K562 (cell line): ENCODE measurements around the gene ZNF557. TPM values are rescaled to one million over a fixed set of nuclear protein-coding genes. Genes with fewer than 3 reads are reported as not detected.

Source experiments
- ATAC-seq: fragments of 200-7000 bp; cut with Tn5 transposase; 3 replicates; pipeline ENCODE4 v1.9.1; 2020; ENCODE audit warnings: moderate library complexity
- BruUV-seq: library from RNA; stranded (reverse); fragments of 400-500 nt; replicated peaks from 2 replicates; lab custom pipeline; 2021; lab: Mats Ljungman, UMichigan
- CTCF ChIA-PET: fragments of 300-600 bp; formaldehyde crosslinking; extraction: SDS; loops from one replicate; lab custom pipeline; 2021; ENCODE audit warnings: low intra/inter-chr PET ratio; lab: Yijun Ruan, JAX
- POLR2A ChIA-PET: fragments of 300-600, 350-650 bp; sonication (Branson Sonifier 250); formaldehyde crosslinking; extraction: SDS; loops from one replicate; lab custom pipeline; 2021; ENCODE audit warnings: antibody characterized with exemption, inconsistent platforms; lab: Yijun Ruan, JAX
- DNase-seq, 4 experiments: peaks; one replicate each; pipeline versions ENCODE4 v3.0.0 to v3.0.0-alpha.2; 2011 to 2018; ENCODE audit warnings: low spot score in 3 of 4, mixed read lengths in 3 of 4; ENCODE audit errors: extremely low read depth in 1 of 4
- FAIRE-seq: peaks from 2 replicates; lab custom pipeline; 2011; peaks lifted over from hg19 to GRCh38; lab: Jason Lieb, UNC
- H2AFZ ChIP-seq: 2 replicates; pipeline ENCODE4 v1.6.0; 2011; ENCODE audit warnings: low read depth, low read length, control low read depth, inconsistent platforms
- H3K27ac ChIP-seq: fragments of 200-600 bp; 3 replicates; pipeline ENCODE4 v1.8.0; 2011; ENCODE audit warnings: low read depth, mild to moderate bottlenecking, control low read depth, inconsistent platforms, low read length, moderate library complexity, mixed read lengths; ENCODE audit errors: extremely low read depth
- H3K27me3 ChIP-seq, 2 experiments: fragments of 300-600 bp in 1 of 2; 2 replicates in 1 of 2; 3 replicates in 1 of 2; pipeline versions ENCODE4 v1.6.0 to v1.8.0; 2011; ENCODE audit warnings: inconsistent platforms in 2 of 2, low read length in 2 of 2, mild to moderate bottlenecking in 1 of 2, mixed read lengths in 1 of 2, moderate library complexity in 1 of 2; ENCODE audit not compliant: control insufficient read depth in 2 of 2, insufficient read depth in 2 of 2
- H3K36me3 ChIP-seq: fragments of 300-600 bp; 3 replicates; pipeline ENCODE4 v1.8.0; 2011; ENCODE audit warnings: mild to moderate bottlenecking, low read length, inconsistent platforms; ENCODE audit not compliant: control insufficient read depth, insufficient read depth
- H3K4me1 ChIP-seq, 2 experiments: fragments of 200-600 bp in 1 of 2; replicated peaks in 1 of 2; 2 replicates in 1 of 2; 3 replicates in 1 of 2; pipeline versions ENCODE4 v1.5.1 to v1.8.0; 2011; ENCODE audit warnings: inconsistent platforms in 2 of 2, low read length in 2 of 2, mild to moderate bottlenecking in 1 of 2, mixed read lengths in 1 of 2, moderate library complexity in 1 of 2; ENCODE audit not compliant: control insufficient read depth in 2 of 2, insufficient read depth in 2 of 2
- H3K4me2 ChIP-seq: 2 replicates; pipeline ENCODE4 v1.6.1; 2011; ENCODE audit warnings: low read length, control low read depth, inconsistent platforms, mixed read lengths; ENCODE audit not compliant: insufficient read depth
- H3K4me3 ChIP-seq: fragments of 200-600 bp; sonication (generic), shearing (Covaris generic); 2 replicates; pipeline ENCODE4 v1.5.1; 2016; ENCODE audit warnings: control low read depth, inconsistent platforms
- H3K79me2 ChIP-seq: fragments of 200-600 bp; 3 replicates; pipeline ENCODE4 v1.8.0; 2011; ENCODE audit warnings: low read length, inconsistent platforms; ENCODE audit not compliant: control insufficient read depth, insufficient read depth
- H3K9ac ChIP-seq, 2 experiments: 2 replicates each; pipeline versions ENCODE4 v1.6.0 to v1.6.1; 2011; ENCODE audit warnings: low read depth in 2 of 2, low read length in 2 of 2, control low read depth in 1 of 2, inconsistent platforms in 1 of 2, mild to moderate bottlenecking in 1 of 2, mixed read lengths in 1 of 2; ENCODE audit not compliant: insufficient read depth in 1 of 2
- H3K9me1 ChIP-seq: one replicate; pipeline ENCODE4 v1.6.0; 2011; ENCODE audit warnings: inconsistent platforms, mild to moderate bottlenecking, low read length, moderate library complexity; ENCODE audit not compliant: control insufficient read depth, insufficient read depth
- H3K9me3 ChIP-seq: replicated peaks from 2 replicates; pipeline ENCODE4 v1.5.1; 2011; ENCODE audit warnings: low read depth, low read length, inconsistent platforms; ENCODE audit not compliant: control insufficient read depth, insufficient read depth
- H4K20me1 ChIP-seq: replicated peaks from 2 replicates; pipeline ENCODE4 v1.6.1; 2011; ENCODE audit warnings: low read length, inconsistent platforms, mixed read lengths; ENCODE audit not compliant: control insufficient read depth, insufficient read depth
- EP300 ChIP-seq: IDR thresholded peaks from 2 replicates; pipeline ENCODE4 v1.6.1; 2012; ENCODE audit warnings: low read length, improper control_type of control experiment
- ILK ChIP-seq: fragments of 450-650 bp; IDR thresholded peaks from 2 replicates; pipeline ENCODE4 v1.6.1; 2016; ENCODE audit warnings: missing genetic modification characterization, low read depth, mild to moderate bottlenecking, missing compliant biosample characterization, moderate library complexity, borderline replicate concordance
- MTA1 ChIP-seq: fragments of 450-650 bp; IDR thresholded peaks from 2 replicates; pipeline ENCODE4 v1.6.1; 2017; ENCODE audit warnings: borderline replicate concordance
- NFRKB ChIP-seq: fragments of 450-650 bp; IDR thresholded peaks from 2 replicates; pipeline ENCODE4 v1.6.1; 2016; ENCODE audit warnings: low read depth
- ZBED1 ChIP-seq: IDR thresholded peaks from 2 replicates; pipeline ENCODE4 v1.6.1; 2014
- WGBS: fragments of 100-300 bp; shearing (Covaris generic); methylation state at CpG from one replicate; pipeline ENCODE4 v1.1.6; 2016; ENCODE audit warnings: low coverage, mixed read lengths; ENCODE audit not compliant: insufficient coverage; ENCODE audit errors: missing lambda C conversion rate; 5-methylcytosine and 5-hydroxymethylcytosine counted together
- in situ Hi-C: fragments of 300-500 bp; cut with MboI; formaldehyde crosslinking; loops from 4 replicates; pipeline ENCODE4 v1.15.0; 2018; ENCODE audit warnings: inconsistent platforms, mixed read lengths
- intact Hi-C: fragments of 100-400 bp; cut with micrococcal nuclease; formaldehyde crosslinking; loops from 2 replicates; pipeline ENCODE4 v1.14.2; 2022
- polyA plus RNA-seq, 8 experiments: library from polyadenylated mRNA; depleted of rRNA in 4 of 8; stranded (reverse) in 5 of 8; unstranded in 3 of 8; fragments of >200 nt; fragmentation: Nextera tagmentation in 2 of 8; fragmentation: Illumina TruSeq in 1 of 8; extraction: Ambion mirVana in 2 of 8; extraction: Trizol in 1 of 8; gene quantifications; 2 replicates each; pipeline versions ENCODE4 v1.2.1 to v1.2.3, GENCODE V29; 2011 to 2014; ENCODE audit warnings: inconsistent platforms in 1 of 8, missing spikeins in 1 of 8
- total RNA-seq, 7 experiments: library from RNA; depleted of rRNA in 6 of 7; stranded (reverse); fragments of >200 nt in 6 of 7; fragmentation: Illumina TruSeq in 2 of 7; extraction: Trizol in 2 of 7; gene quantifications; 2 replicates each; pipeline versions ENCODE4 v1.2.1 to v1.2.3, GENCODE V29; 2011 to 2021; ENCODE audit warnings: low replicate concordance in 1 of 7
- TF ChIP-seq, protein P1 (sequence below): fragments of 250-450 bp; sonication (Bioruptor Pico); IDR thresholded peaks from 2 replicates; pipeline ENCODE4 v1.5.0; 2021; ENCODE audit warnings: mild to moderate bottlenecking, moderate library complexity

The ZNF557 gene
- total and polyA plus RNA-seq, 9 of the 15 experiments (the other 6 are each of a cell fraction or from before 2014, with no cell fraction given) = 2.2 to 6.6 (median 4.4) TPM

- DNase-seq = no peak
- H3K4me2 ChIP-seq = no peak overlapping the region
- H3K27ac ChIP-seq = no peak overlapping the region
- in situ Hi-C loops (no loop called here), intact Hi-C loops (no loop called here)
- H3K4me3 ChIP-seq = no peak overlapping the region
- 3% methylated on average over 3 of the region's 3 CpGs for WGBS
- ChIA-PET CTCF (no interaction called here), POLR2A (no interaction called here)
- no peaks in the 10 kb centered on the region for H3K9me1 ChIP-seq
- no peaks in the 10 kb centered on the region for H4K20me1 ChIP-seq
- peaks cover 0 to 26% of the 10 kb centered on the region in 2 experiments; a peak in 2 of 5 replicates for H3K27me3 ChIP-seq
- no peaks in the 10 kb centered on the region for H3K9me3 ChIP-seq
- TF ChIP-seq NFRKB (no peak), ZBED1 (no peak), EP300 (peak; percentile 47; the same call in 1 of the 2 replicates), MTA1 (peak; percentile 54; the same call in 1 of the 2 replicates), ILK (tag) (no peak)
- TF ChIP-seq, protein P1, sequence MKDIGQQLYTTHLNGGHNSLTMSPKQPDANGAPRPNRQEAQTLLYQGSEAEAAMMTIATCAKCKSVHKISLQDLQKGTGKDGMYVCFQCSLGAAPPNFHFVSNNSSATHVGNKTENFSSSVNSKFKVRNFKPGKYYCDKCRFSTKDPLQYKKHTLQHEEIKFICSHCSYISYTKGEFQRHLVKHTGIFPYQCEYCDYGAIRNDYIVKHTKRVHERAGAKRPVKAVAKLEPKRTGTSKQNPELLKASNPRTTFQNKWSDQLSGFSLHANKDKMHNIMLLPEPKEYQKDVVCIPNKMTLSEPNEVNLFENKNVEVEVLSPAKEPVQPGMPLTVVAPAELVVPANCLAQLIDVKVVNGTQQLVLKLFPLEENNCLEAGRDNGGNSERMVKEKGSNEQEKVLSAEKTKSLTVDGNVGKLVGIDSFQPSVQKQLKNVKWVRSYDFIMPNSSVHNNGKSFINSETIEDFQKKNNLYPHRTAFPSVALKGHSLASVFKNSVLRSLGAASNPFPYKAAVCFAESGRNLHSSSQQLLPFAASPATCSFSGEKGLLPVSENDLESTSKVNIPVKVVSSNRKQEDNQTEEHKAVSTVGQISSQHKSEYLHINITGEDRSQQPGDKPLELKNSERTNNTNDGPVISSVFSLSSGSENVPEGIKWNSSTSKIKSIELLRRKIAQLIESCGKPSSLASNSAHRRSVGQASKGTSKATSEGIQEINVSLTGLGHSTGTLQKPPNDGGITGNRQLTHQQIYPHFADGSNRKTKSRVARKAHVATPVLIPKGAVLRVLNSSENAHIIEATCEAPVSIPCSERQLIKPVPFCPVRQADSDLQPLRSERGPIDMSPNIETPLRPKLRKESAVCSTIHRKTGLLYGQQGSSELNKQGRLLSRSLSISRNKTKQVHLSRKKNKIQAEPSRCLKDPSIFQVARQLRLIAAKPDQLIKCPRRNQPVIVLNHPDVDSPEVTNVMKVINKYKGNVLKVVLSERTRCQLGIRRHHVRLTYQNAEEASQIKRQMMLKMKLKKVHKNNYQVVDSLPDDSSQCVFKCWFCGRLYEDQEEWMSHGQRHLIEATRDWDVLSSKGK (CRISPR knock-in tag) = no peak
- H3K4me1 ChIP-seq = no peaks in the 10 kb centered on the region
- H3K36me3 ChIP-seq = no peaks in the 10 kb centered on the region
- no peak overlapping the region for H3K9ac ChIP-seq
- no TSS peak for BruUV-seq
- H2AFZ ChIP-seq = no peak overlapping the region
- H3K79me2 ChIP-seq = no peaks in the 10 kb centered on the region
- no peak for FAIRE-seq
- no peak for ATAC-seq
Measured at GRCh38 chr19:7124782-7125181, 55.3 kb downstream of the ZNF557 start.
